Measurements from ENCODE around the gene HS6ST1. TPM values are rescaled to one million over a fixed set of nuclear protein-coding genes. Genes with fewer than 3 reads are reported as not detected.

Gene HS6ST1
- total RNA-seq, 2 donors from 2014 or later, result 12.5 to 12.9 TPM

- Mint-ChIP-seq H3K4me1 (peaks cover 7% of the 10 kb centered on the region), H3K27ac (no peak overlapping the region), H3K27me3 (no peaks in the 10 kb centered on the region), H3K36me3 (ENCODE audit: low read depth) (no peaks in the 10 kb centered on the region), H3K4me3 (no peak overlapping the region)
- no peaks in the 10 kb centered on the region for H3K9me3 ChIP-seq (ENCODE audit: control insufficient read depth, low read length, poor library complexity, severe bottlenecking)
- DNase-seq (no peak), ATAC-seq (no peak)
Measured at GRCh38 chr2:128287780-128288735, 30.6 kb downstream of the HS6ST1 start.

- H3K4me3 Mint-ChIP-seq, result no peak overlapping the region
- no peaks in the 10 kb centered on the region for H3K9me3 ChIP-seq (ENCODE audit: control insufficient read depth, low read length, poor library complexity, severe bottlenecking)
- no peak overlapping the region for H3K27ac Mint-ChIP-seq
- H3K36me3 Mint-ChIP-seq (ENCODE audit: low read depth), result no peaks in the 10 kb centered on the region
- DNase-seq (no peak), ATAC-seq (no peak)
- no peaks in the 10 kb centered on the region for H3K27me3 Mint-ChIP-seq
- peaks cover 7% of the 10 kb centered on the region for H3K4me1 Mint-ChIP-seq
Measured at GRCh38 chr2:128286905-128287779, 31.5 kb downstream of the HS6ST1 start.

- peaks cover 12% of the 10 kb centered on the region for H3K4me1 Mint-ChIP-seq
- no peak for ATAC-seq
Measured at GRCh38 chr2:128286011-128286721, 32.5 kb downstream of the HS6ST1 start.

DNA sequence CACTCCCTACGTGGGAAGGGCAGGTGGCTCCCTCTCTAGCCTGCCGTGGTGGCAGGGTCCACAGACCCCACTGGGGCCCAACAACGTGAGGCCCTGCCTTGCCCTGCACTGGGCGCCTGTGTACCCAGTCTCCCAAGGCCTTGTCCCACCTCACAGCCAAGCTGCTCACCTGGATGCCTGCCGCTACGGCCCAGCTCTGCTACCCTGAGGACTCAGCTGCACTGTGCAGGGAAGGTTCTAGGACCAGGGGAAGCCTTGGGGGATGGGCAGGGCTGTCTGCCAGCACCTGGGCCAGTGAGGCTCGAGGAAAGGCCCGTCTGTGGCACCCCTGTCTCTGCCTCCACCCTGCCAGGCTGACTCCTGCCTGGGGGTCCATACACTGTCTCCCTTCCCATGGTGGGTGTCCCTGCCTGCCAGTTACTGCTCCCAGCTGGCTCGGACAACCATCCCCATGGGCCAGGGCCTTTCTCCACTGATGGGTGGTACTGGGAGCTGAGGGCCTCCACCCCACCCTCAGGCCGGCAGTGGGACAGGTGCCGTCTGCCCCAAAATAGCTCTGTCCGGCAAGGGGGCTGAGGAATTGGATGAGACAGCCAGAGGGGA, 33.2 kb downstream of the HS6ST1 start:
- Mint-ChIP-seq H3K36me3 (ENCODE audit: low read depth) (no peaks in the 10 kb centered on the region), H3K4me3 (no peak overlapping the region), H3K27ac (no peak overlapping the region), H3K27me3 (no peaks in the 10 kb centered on the region), H3K4me1 (peaks cover 15% of the 10 kb centered on the region)
- no peak for DNase-seq
- H3K9me3 ChIP-seq (ENCODE audit: control insufficient read depth, low read length, poor library complexity, severe bottlenecking), result no peaks in the 10 kb centered on the region
- no peak for ATAC-seq

More at GRCh38 chr2:128286011-128286721, 32.5 kb downstream of the HS6ST1 start:
- no peak overlapping the region for H3K27ac Mint-ChIP-seq
- H3K36me3 Mint-ChIP-seq (ENCODE audit: low read depth), result no peaks in the 10 kb centered on the region
- no peak overlapping the region for H3K4me3 Mint-ChIP-seq
- H3K27me3 Mint-ChIP-seq, result no peaks in the 10 kb centered on the region
- H3K9me3 ChIP-seq (ENCODE audit: control insufficient read depth, low read length, poor library complexity, severe bottlenecking), result no peaks in the 10 kb centered on the region
- DNase-seq, result no peak

GRCh38 chr2:128284841-128285240, 33.8 kb downstream of the HS6ST1 start:
- Mint-ChIP-seq H3K27me3 (no peaks in the 10 kb centered on the region), H3K4me1 (peaks cover 12% of the 10 kb centered on the region), H3K27ac (no peak overlapping the region), H3K36me3 (ENCODE audit: low read depth) (no peaks in the 10 kb centered on the region), H3K4me3 (no peak overlapping the region)
- H3K9me3 ChIP-seq (ENCODE audit: control insufficient read depth, low read length, poor library complexity, severe bottlenecking), result no peaks in the 10 kb centered on the region
- no peak for DNase-seq
- ATAC-seq, result no peak

DNA sequence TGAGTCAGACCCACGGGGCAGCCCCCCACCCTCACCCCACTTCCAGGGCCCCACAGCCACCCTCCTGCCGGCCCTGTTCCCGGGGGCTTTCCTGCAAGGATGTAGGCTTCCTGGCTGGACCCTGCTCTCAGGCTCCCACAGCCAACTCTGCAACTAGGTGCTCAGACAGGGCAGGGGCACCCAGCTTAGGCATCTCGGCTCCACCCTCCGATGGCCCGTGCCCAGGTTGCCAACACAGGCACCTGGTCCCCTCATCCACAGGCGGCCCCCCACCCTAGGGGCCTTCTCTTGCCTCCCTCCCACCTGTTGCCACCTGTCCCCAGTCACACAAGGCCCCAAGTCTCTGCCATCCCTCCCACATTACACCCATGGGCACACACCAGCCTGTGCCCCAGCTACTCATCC, 34.6 kb downstream of the HS6ST1 start:
- Mint-ChIP-seq H3K4me3 (no peak overlapping the region), H3K4me1 (peaks cover 12% of the 10 kb centered on the region), H3K36me3 (ENCODE audit: low read depth) (no peaks in the 10 kb centered on the region), H3K27ac (no peak overlapping the region), H3K27me3 (no peaks in the 10 kb centered on the region)
- H3K9me3 ChIP-seq (ENCODE audit: control insufficient read depth, low read length, poor library complexity, severe bottlenecking), result no peaks in the 10 kb centered on the region
- ATAC-seq (no peak), DNase-seq (no peak)

- Mint-ChIP-seq H3K36me3 (ENCODE audit: low read depth) (no peaks in the 10 kb centered on the region), H3K27me3 (no peaks in the 10 kb centered on the region), H3K4me3 (no peak overlapping the region), H3K4me1 (peaks cover 12% of the 10 kb centered on the region), H3K27ac (peak overlapping the region; percentile 29)
- DNase-seq, result no peak
- no peak for ATAC-seq
- no peaks in the 10 kb centered on the region for H3K9me3 ChIP-seq (ENCODE audit: control insufficient read depth, low read length, poor library complexity, severe bottlenecking)
Measured at GRCh38 chr2:128282976-128283810, 35.5 kb downstream of the HS6ST1 start.

DNA sequence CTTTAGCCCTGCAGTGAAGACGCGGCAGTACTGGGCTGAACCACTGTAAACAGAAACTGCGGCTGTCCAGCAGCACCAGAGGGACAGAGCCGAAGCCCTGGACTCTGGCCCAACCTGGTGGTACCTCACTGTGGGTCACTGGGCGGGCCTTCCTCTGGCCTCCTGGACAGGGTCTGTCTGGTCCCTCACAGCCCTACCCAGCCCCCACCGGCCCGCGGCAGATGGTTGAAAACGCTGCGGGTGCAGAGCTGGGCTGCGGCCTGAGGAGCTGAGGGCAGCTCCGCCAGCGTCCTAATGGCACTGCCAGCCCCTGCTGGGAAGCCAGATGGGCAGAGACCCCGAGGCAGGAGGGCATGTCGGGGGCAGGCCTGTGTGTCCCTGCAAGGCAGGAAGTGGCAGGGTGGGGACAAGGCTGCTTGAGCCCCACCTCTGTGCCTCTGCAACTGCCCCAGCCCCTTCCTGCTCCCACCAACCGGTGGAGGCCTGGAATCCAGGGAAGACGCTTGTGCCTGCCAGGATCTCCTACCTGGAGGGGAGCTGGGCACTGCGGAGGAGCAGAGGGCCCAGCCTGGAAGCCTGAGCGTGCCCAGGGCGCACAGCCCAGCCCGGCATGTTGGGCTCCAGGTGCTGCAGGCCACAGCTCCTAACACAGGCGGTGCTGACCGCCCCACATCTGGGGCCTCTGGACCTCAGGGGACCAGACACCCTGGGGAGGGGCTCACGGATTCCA, 36.3 kb downstream of the HS6ST1 start:
- H3K9me3 ChIP-seq (ENCODE audit: control insufficient read depth, low read length, poor library complexity, severe bottlenecking), result no peaks in the 10 kb centered on the region
- peaks cover 13% of the 10 kb centered on the region for H3K4me1 Mint-ChIP-seq
- no peak overlapping the region for H3K4me3 Mint-ChIP-seq
- H3K27me3 Mint-ChIP-seq, result no peaks in the 10 kb centered on the region
- ATAC-seq (no peak), DNase-seq (no peak)
- H3K27ac Mint-ChIP-seq, result peak overlapping the region; percentile 29
- H3K36me3 Mint-ChIP-seq (ENCODE audit: low read depth), result no peaks in the 10 kb centered on the region

DNA sequence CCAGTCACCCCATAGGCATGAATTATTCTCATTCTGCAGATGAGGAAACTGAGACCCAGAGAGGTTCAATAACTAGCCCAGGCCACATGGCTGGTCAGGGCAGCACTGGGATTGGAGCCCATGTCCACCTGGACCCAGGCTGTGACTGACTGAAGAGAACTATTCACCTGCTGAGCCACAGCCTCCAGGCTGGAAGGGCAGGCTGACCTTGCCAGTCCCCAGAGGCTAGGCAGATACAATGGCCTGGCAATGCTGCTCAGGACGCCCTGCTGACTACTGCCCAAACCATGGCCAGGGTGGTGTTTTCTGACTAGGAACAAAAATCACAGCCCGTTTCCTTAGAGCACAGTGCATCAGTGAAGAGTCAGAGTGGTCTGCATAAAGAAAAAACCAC, 36.8 kb downstream of the HS6ST1 start:
- no peak for ATAC-seq

DNA sequence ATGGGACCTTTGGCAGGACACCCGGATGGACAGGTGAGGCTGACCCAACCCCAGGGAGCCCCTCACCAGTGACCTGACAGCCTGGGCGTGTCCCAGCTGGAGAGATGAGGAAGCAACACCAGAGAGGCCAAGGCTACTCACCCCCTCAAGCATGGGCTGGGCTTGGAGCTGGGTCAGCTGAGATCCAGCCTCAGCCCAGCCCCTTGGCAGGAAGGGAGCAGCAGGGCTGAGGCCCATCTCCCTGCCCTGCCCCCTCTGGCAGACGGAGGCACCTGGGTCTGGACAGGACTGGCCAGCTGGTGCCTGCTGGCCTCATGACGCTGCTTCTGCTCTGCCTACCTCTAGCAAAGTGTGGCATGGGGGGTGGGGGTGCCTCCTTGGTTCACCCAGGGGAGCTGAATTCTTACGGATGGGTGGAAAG, 37.8 kb downstream of the HS6ST1 start:
- no peaks in the 10 kb centered on the region for H3K27me3 Mint-ChIP-seq
- ATAC-seq, result no peak
- no peaks in the 10 kb centered on the region for H3K36me3 Mint-ChIP-seq (ENCODE audit: low read depth)
- no peaks in the 10 kb centered on the region for H3K9me3 ChIP-seq (ENCODE audit: control insufficient read depth, low read length, poor library complexity, severe bottlenecking)
- H3K27ac Mint-ChIP-seq, result no peak overlapping the region
- DNase-seq, result no peak
- H3K4me1 Mint-ChIP-seq, result peaks cover 13% of the 10 kb centered on the region
- no peak overlapping the region for H3K4me3 Mint-ChIP-seq

More for the DNA sequence above, 36.8 kb downstream of the HS6ST1 start:
- H3K4me3 Mint-ChIP-seq, result no peak overlapping the region
- H3K9me3 ChIP-seq (ENCODE audit: control insufficient read depth, low read length, poor library complexity, severe bottlenecking), result no peaks in the 10 kb centered on the region
- no peaks in the 10 kb centered on the region for H3K36me3 Mint-ChIP-seq (ENCODE audit: low read depth)
- no peak for DNase-seq
- peaks cover 13% of the 10 kb centered on the region for H3K4me1 Mint-ChIP-seq
- no peak overlapping the region for H3K27ac Mint-ChIP-seq
- no peaks in the 10 kb centered on the region for H3K27me3 Mint-ChIP-seq

DNA sequence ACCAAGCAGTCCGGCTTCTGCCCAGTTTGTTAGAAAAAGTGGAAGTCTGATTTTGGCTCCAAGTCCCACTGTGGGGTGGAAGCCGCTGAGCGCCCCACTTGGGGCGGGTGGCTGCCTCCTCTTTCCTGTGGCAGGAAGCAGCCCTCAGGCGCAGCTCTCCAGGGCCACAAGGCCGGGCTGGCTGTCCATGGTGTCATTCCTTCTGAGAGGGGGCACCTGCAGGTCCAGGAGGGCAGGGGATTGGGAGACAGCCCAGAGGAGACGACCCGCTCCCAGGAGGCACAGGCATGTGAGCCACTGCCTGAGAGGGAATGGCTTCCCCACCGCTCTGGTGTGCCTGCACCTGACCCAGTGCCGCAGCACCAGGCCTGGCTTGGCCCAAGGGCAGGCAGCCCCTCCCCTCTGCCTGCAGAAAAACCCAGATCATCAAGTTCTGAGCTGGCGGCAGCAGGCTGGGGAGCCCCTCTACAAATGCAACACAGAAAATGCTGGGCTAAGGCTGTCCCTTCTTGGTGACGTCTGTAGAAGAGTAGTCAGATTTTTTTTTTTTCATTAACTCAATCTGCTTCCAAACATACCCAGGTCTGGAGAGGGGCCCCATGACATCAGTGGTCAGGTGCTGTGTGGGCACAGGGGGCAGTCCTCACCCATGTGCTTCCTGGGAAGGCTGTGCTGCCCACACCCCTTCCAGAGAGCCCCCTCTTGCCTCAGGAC, 38.4 kb downstream of the HS6ST1 start:
- H3K36me3 Mint-ChIP-seq (ENCODE audit: low read depth), result no peaks in the 10 kb centered on the region
- no peak overlapping the region for H3K27ac Mint-ChIP-seq
- peaks cover 13% of the 10 kb centered on the region for H3K4me1 Mint-ChIP-seq
- H3K27me3 Mint-ChIP-seq, result no peaks in the 10 kb centered on the region
- DNase-seq (no peak), ATAC-seq (peak; percentile 15)
- H3K9me3 ChIP-seq (ENCODE audit: control insufficient read depth, low read length, poor library complexity, severe bottlenecking), result no peaks in the 10 kb centered on the region
- no peak overlapping the region for H3K4me3 Mint-ChIP-seq
